Measurements from ENCODE around the gene DMBX1. TPM values are rescaled to one million over a fixed set of nuclear protein-coding genes. Genes with fewer than 3 reads are reported as not detected.

DMBX1 gene
- total RNA-seq, 1 donor from 2014 or later, result not detected

DNA sequence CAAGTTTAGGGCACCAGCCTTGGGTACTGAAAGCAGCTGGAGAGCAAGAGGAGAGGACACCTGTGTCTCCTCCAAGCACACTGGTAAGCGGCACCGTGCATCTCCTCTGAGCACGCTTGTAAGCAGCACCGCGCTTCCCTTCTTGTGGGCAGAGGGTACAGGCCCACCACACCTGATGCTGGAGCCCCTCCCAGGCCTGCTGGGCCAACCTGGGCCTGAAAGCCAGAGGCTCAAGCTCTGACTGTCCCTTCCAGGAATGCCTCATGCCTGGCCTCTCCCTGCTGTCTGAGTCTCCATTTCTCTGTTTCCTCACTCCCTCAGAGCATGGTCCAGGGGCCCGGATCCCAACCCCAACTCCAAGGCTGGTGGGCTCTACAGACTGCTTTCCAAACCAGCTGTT, 25.9 kb downstream of the DMBX1 start:
- H3K36me3 Mint-ChIP-seq (ENCODE audit: low read depth), result no peaks in the 10 kb centered on the region
- H3K27me3 Mint-ChIP-seq (ENCODE audit: low read depth), result peaks cover 9% of the 10 kb centered on the region
- no peak overlapping the region for H3K27ac Mint-ChIP-seq (ENCODE audit: unreplicated experiment)
- peaks cover 29% of the 10 kb centered on the region for H3K4me1 Mint-ChIP-seq (ENCODE audit: low read depth)
- H3K4me3 Mint-ChIP-seq (ENCODE audit: unreplicated experiment), result no peak overlapping the region
- no peaks in the 10 kb centered on the region for H3K9me3 Mint-ChIP-seq (ENCODE audit: low read depth)
- TF ChIP-seq, protein P1, sequence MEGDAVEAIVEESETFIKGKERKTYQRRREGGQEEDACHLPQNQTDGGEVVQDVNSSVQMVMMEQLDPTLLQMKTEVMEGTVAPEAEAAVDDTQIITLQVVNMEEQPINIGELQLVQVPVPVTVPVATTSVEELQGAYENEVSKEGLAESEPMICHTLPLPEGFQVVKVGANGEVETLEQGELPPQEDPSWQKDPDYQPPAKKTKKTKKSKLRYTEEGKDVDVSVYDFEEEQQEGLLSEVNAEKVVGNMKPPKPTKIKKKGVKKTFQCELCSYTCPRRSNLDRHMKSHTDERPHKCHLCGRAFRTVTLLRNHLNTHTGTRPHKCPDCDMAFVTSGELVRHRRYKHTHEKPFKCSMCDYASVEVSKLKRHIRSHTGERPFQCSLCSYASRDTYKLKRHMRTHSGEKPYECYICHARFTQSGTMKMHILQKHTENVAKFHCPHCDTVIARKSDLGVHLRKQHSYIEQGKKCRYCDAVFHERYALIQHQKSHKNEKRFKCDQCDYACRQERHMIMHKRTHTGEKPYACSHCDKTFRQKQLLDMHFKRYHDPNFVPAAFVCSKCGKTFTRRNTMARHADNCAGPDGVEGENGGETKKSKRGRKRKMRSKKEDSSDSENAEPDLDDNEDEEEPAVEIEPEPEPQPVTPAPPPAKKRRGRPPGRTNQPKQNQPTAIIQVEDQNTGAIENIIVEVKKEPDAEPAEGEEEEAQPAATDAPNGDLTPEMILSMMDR (IDR thresholded peaks at IDR 0.05), result no peak
- DNase-seq (ENCODE audit: low spot score), result peak; percentile 72

DNA sequence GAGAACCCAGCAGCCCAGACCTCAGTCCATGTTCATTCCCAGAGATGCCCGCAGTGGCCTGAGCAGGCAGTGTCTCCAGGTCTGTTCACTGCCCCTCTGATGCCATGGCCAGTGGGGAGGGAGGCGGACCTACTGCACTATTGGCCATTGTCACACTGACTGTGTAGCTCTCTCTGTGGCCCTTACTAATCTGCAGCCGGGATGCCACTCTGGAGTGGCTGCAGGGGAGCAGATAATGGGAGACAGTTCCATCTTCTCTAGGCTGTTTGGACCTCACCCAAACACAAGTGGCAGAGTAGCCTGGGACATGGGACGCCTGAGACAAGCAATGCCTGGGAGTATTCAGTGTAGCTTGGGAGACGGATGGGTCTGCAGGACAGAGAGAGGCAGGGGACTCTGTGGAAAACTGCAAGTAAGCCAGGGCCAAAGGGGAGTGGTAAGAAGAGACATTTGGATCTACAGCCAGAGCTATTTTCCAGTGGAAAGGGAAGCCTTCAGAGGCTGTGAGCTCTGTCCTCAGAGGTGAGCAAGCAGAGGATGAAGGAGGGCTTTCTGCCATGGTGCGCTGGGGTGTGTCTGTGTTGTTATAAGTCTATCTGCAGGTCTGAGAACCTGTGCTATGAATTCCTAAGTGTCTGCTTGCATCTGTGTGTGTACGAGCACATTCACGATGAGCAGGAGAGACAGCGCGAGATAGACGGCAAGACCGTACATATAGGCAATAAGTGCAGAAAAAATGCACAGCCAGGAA, 26.7 kb downstream of the DMBX1 start:
- DNase-seq (ENCODE audit: low spot score), result peak; percentile 59
- Mint-ChIP-seq H3K27me3 (ENCODE audit: low read depth) (peaks cover 9% of the 10 kb centered on the region), H3K27ac (ENCODE audit: unreplicated experiment) (no peak overlapping the region), H3K4me1 (ENCODE audit: low read depth) (peaks cover 37% of the 10 kb centered on the region), H3K4me3 (ENCODE audit: unreplicated experiment) (no peak overlapping the region), H3K9me3 (ENCODE audit: low read depth) (no peaks in the 10 kb centered on the region), H3K36me3 (ENCODE audit: low read depth) (no peaks in the 10 kb centered on the region)
- TF ChIP-seq, protein P1 (IDR thresholded peaks at IDR 0.05), result no peak

DNA sequence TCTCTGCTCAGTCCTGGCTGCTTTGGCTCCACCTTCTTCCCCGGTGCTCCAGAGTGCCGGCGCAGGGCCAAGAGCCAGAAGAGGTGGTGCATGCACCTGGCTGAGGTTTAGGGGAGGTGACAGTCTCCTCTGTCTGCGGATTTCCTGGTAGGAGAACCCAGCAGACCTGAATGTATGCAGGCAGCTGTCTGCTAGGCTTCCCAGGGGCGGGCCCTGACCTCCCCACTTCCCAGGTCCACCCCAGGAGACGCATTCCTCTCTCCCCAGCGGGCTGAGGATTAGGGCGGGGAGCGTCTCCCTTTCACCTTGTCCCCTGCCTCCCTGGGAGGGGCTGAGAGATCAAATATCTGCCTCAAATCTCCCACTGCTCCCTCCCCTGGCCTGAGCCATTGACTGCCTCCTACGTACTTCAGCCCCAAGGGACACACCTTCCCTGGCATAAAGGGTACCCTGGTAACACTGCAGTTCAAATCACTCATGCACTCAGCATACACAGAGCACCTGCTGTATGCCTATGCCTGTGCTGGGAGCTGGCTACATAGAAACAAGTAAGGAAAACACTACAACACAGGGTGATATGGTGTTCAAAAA, 27.5 kb downstream of the DMBX1 start:
- Mint-ChIP-seq H3K4me1 (ENCODE audit: low read depth) (peaks cover 43% of the 10 kb centered on the region), H3K27ac (ENCODE audit: unreplicated experiment) (no peak overlapping the region), H3K9me3 (ENCODE audit: low read depth) (no peaks in the 10 kb centered on the region), H3K27me3 (ENCODE audit: low read depth) (peaks cover 9% of the 10 kb centered on the region), H3K36me3 (ENCODE audit: low read depth) (no peaks in the 10 kb centered on the region), H3K4me3 (ENCODE audit: unreplicated experiment) (no peak overlapping the region)
- DNase-seq (ENCODE audit: low spot score), result peak; percentile 66
- TF ChIP-seq, protein P1 (IDR thresholded peaks at IDR 0.05), result no peak

DNA sequence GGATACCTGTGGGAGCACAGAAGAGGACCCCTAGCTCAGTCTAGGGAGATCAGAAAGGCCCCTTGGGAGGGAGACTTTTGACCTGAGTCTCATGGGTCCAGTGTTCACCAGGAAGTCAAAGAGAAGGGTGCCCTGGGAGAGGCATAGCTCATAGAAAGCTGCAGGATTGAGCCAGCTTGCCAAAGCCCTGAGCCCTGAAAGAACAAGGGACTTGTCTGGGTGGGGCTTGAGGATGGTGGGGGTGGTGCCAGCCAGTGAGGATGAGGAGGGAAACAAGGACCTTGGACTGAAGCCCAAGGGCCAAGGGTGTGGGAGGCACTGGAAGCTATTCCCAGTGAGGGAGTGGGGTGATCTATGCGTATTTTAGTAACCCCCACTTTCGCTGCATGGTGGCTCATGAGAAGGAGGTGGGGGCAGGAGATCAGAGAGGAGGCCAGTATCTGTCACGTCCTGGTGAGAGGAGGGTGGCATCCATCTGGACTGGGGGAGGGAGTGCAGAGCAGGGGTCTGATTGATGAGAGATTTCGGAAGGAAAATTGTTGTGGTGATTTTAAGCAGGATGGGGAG, 28.4 kb downstream of the DMBX1 start:
- H3K36me3 Mint-ChIP-seq (ENCODE audit: low read depth), result no peaks in the 10 kb centered on the region
- TF ChIP-seq, protein P1 (IDR thresholded peaks at IDR 0.05), result no peak
- peaks cover 7% of the 10 kb centered on the region for H3K27me3 Mint-ChIP-seq (ENCODE audit: low read depth)
- no peak overlapping the region for H3K4me3 Mint-ChIP-seq (ENCODE audit: unreplicated experiment)
- no peaks in the 10 kb centered on the region for H3K9me3 Mint-ChIP-seq (ENCODE audit: low read depth)
- peak; percentile 48 for DNase-seq (ENCODE audit: low spot score)
- peak overlapping the region; percentile 32 for H3K27ac Mint-ChIP-seq (ENCODE audit: unreplicated experiment)
- H3K4me1 Mint-ChIP-seq (ENCODE audit: low read depth), result peaks cover 51% of the 10 kb centered on the region

DNA sequence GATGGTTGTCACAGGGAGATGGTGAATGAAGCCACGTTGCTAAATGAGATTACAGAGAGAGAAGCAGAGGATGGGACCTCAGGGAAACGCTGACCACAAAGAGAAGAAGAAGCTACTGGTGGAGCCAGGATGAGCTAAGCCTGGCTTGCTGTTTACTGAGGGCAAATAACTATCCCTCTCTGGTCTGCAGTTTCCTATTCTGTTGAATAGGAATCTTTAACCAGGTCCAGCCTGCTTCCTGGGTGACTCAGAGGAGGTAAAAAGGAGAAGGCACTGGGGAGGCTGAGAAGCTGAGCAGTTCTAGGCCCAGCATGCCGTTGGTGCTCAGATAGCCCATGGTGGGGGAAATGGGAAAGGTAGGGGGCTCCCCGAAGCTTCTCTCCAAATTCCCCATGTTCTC, 29.6 kb downstream of the DMBX1 start:
- peaks cover 3% of the 10 kb centered on the region for H3K27me3 Mint-ChIP-seq (ENCODE audit: low read depth)
- H3K4me1 Mint-ChIP-seq (ENCODE audit: low read depth), result peaks cover 51% of the 10 kb centered on the region
- H3K27ac Mint-ChIP-seq (ENCODE audit: unreplicated experiment), result no peak overlapping the region
- no peaks in the 10 kb centered on the region for H3K36me3 Mint-ChIP-seq (ENCODE audit: low read depth)
- no peak overlapping the region for H3K4me3 Mint-ChIP-seq (ENCODE audit: unreplicated experiment)
- H3K9me3 Mint-ChIP-seq (ENCODE audit: low read depth), result no peaks in the 10 kb centered on the region
- DNase-seq (ENCODE audit: low spot score), result no peak
- TF ChIP-seq, protein P1 (IDR thresholded peaks at IDR 0.05), result no peak

Measured in chondrocyte (in vitro differentiated cells).